HepG2 (cell line): ENCODE results near the gene LRPPRC. TPM values are rescaled to one million over a fixed set of nuclear protein-coding genes. Genes with fewer than 3 reads are reported as not detected.

Source experiments
- ADNP ChIP-seq: sonication (generic); formaldehyde crosslinking; IDR thresholded peaks from 2 replicates; pipeline ENCODE4 v1.4.0; 2020; ENCODE audit warnings: missing genetic modification reagents
- AGO2 ChIP-seq: fragments of 200-400 bp; formaldehyde crosslinking; optimal IDR thresholded peaks from 2 replicates; pipeline ENCODE3; 2017; ENCODE audit warnings: mild to moderate bottlenecking, low read depth, low read length, moderate library complexity
- ATAD3A ChIP-seq: sonication (generic); formaldehyde crosslinking; IDR thresholded peaks from 2 replicates; pipeline ENCODE4 v1.4.0; 2020; ENCODE audit warnings: missing genetic modification reagents
- ATF1 ChIP-seq: IDR thresholded peaks from 2 replicates; pipeline ENCODE4 v1.6.1; 2016; ENCODE audit warnings: mild to moderate bottlenecking, control low read depth
- CBFB ChIP-seq: sonication (generic); formaldehyde crosslinking; IDR thresholded peaks from 2 replicates; pipeline ENCODE4 v1.4.0; 2020; ENCODE audit warnings: missing genetic modification reagents
- GATAD2A ChIP-seq: IDR thresholded peaks from 2 replicates; pipeline ENCODE4 v1.6.1; 2016
- GLI4 ChIP-seq: sonication (generic); formaldehyde crosslinking; IDR thresholded peaks from 2 replicates; pipeline ENCODE4 v1.5.1; 2020; ENCODE audit warnings: missing genetic modification reagents, mild to moderate bottlenecking, moderate library complexity, borderline replicate concordance
- USF2 ChIP-seq, 2 experiments: sonication (generic) in 1 of 2; formaldehyde crosslinking in 1 of 2; IDR thresholded peaks; 2 replicates each; pipeline versions ENCODE4 v1.5.1 to v1.6.1; 2011 to 2020; ENCODE audit warnings: borderline replicate concordance in 1 of 2, low read depth in 1 of 2, low read length in 1 of 2, mild to moderate bottlenecking in 1 of 2, missing genetic modification reagents in 1 of 2, moderate library complexity in 1 of 2
- ZFP36 ChIP-seq: fragments of 150-350 bp; IDR thresholded peaks from 2 replicates; pipeline ENCODE4 v1.6.1; 2018; ENCODE audit warnings: borderline replicate concordance, low read length, low read depth; ENCODE audit not compliant: partially characterized antibody
- ZNF280D ChIP-seq: sonication (generic); formaldehyde crosslinking; IDR thresholded peaks from 2 replicates; pipeline ENCODE4 v1.5.1; 2020; ENCODE audit warnings: mild to moderate bottlenecking, missing genetic modification reagents
- ZNF326 ChIP-seq: sonication (generic); formaldehyde crosslinking; IDR thresholded peaks from 2 replicates; pipeline ENCODE4 v1.4.0; 2020; ENCODE audit warnings: missing genetic modification reagents, borderline replicate concordance
- ZNF407 ChIP-seq: sonication (generic); formaldehyde crosslinking; IDR thresholded peaks from one replicate; pipeline ENCODE4 v1.5.1; 2020; ENCODE audit warnings: mild to moderate bottlenecking, missing genetic modification reagents; ENCODE audit errors: not compliant biosample characterization
- ZNF451 ChIP-seq: sonication (generic); formaldehyde crosslinking; IDR thresholded peaks from 2 replicates; pipeline ENCODE4 v1.5.0; 2020; ENCODE audit warnings: mild to moderate bottlenecking, missing genetic modification reagents
- ZNF543 ChIP-seq: sonication (generic); formaldehyde crosslinking; IDR thresholded peaks from 2 replicates; pipeline ENCODE4 v1.4.0; 2020; ENCODE audit warnings: mild to moderate bottlenecking, missing genetic modification reagents
- polyA plus RNA-seq, 8 experiments: library from polyadenylated mRNA; depleted of rRNA in 3 of 8; stranded (reverse) in 7 of 8; unstranded in 1 of 8; fragments of >200 nt; fragmentation: Illumina TruSeq in 4 of 8; extraction: Trizol in 4 of 8; gene quantifications; 2 replicates each; pipeline versions ENCODE4 v1.2.1 to v1.2.3, GENCODE V29; 2011 to 2016; ENCODE audit warnings: low read depth in 4 of 8, missing spikeins in 1 of 8, mixed read lengths in 1 of 8; ENCODE audit not compliant: insufficient read depth in 1 of 8
- total RNA-seq, 5 experiments: library from RNA; depleted of rRNA; stranded (reverse); fragments of >200 nt; fragmentation: Illumina TruSeq; extraction: Trizol; gene quantifications; 2 replicates each; pipeline ENCODE4 v1.2.3, GENCODE V29; 2016; ENCODE audit warnings: low read depth in 1 of 5

Gene LRPPRC
- total and polyA plus RNA-seq, 2 of the 13 experiments (the other 11 are each of a cell fraction or from before 2014, with no cell fraction given) = 117 to 167 TPM

- TF ChIP-seq USF2 (IDR thresholded peaks at IDR 0.05; ENCODE audit: low read depth, low read length) = peak; percentile 88
- peak; percentile 93; the same call in 1 of the 2 replicates for TF ChIP-seq USF2 (CRISPR knock-in tag; IDR thresholded peaks at IDR 0.05; ENCODE audit: borderline replicate concordance)
- peak; percentile 91; the same call in 1 of the 2 replicates for TF ChIP-seq ZNF451 (CRISPR knock-in tag)
- TF ChIP-seq GATAD2A (CRISPR knock-in tag) = 0 out of 2 replicates have a peak, but pooled peaks have one; percentile 36
- TF ChIP-seq AGO2 = peak; percentile 87
- no peak for TF ChIP-seq ADNP (CRISPR knock-in tag)
- peak; percentile 77 for TF ChIP-seq CBFB (CRISPR knock-in tag)
- no peak for TF ChIP-seq ZNF407
- 0 out of 2 replicates have a peak, but pooled peaks have one; percentile 66 for TF ChIP-seq ZNF543
- no peak for TF ChIP-seq ZFP36
- 0 out of 2 replicates have a peak, but pooled peaks have one; percentile 43 for TF ChIP-seq GLI4 (CRISPR knock-in tag)
- no peak for TF ChIP-seq ATAD3A (CRISPR knock-in tag)
- peak; percentile 71 for TF ChIP-seq ATF1
- TF ChIP-seq ZNF280D = peak; percentile 71; the same call in 1 of the 2 replicates
- TF ChIP-seq ZNF326 (CRISPR knock-in tag) = no peak
These were observed at the start of gene LRPPRC (continued) for GRCh38 chr2:43995733-43996533.
